ENCODE data around the gene PNISR. TPM values are rescaled to one million over a fixed set of nuclear protein-coding genes. Genes with fewer than 3 reads are reported as not detected.

Gene PNISR
- polyA plus RNA-seq, 1 of the 3 experiments (the other 2 are of a cell fraction): 39.1 TPM

GRCh38 chr6:99390896-99391295 lies 34.2 kb downstream of the PNISR start:
- WGBS (ENCODE audit: low lambda C conversion rate): 92% methylated on average over 3 of the region's 3 CpGs

GRCh38 chr6:99384507-99384906 lies 40.6 kb downstream of the PNISR start:
- Histone ChIP-seq H3K9me3 (no peaks in the 10 kb centered on the region), H3K9me2 (no peaks in the 10 kb centered on the region), H3K4me1 (ENCODE audit: control insufficient read depth in 1 of 2, insufficient read depth in 2 of 2, low read depth in 1 of 2, low read length in 1 of 2) (no peaks in the 10 kb centered on the region), H3K36me3 (replicated peaks in 1 of 2; ENCODE audit: control insufficient read depth in 1 of 2, insufficient read depth in 2 of 2, low read length in 1 of 2) (no peaks in the 10 kb centered on the region), H3K27me3 (ENCODE audit: insufficient read depth) (no peaks in the 10 kb centered on the region), H3K9ac (no peak overlapping the region), H4K20me1 (ENCODE audit: insufficient read depth) (no peaks in the 10 kb centered on the region), H3K27ac (ENCODE audit: low read depth in 2 of 2, low read length in 1 of 2) (no peak overlapping the region), H2AFZ (ENCODE audit: low read depth) (no peak overlapping the region), H3K79me2 (ENCODE audit: insufficient read depth) (no peaks in the 10 kb centered on the region), H3K4me3 (ENCODE audit: low read depth in 2 of 2, low read length in 1 of 2) (no peak overlapping the region), H3F3A (replicated peaks; ENCODE audit: insufficient read depth) (peaks cover 3% of the 10 kb centered on the region), H3K4me2 (no peak overlapping the region)
- no peak for DNase-seq
- WGBS (ENCODE audit: low lambda C conversion rate): 95% methylated on average over 3 of the region's 3 CpGs
- CTCF ChIA-PET: interaction anchor here (1.9 kb wide), 1 partner anchor 9 kb away, joined by 5 read pairs; the partner anchor contains the start of gene COQ3
- POLR2A ChIA-PET: no interaction called here
- no peak for TF ChIP-seq RFX5 (IDR thresholded peaks at IDR 0.05; ENCODE audit: low read length)
- TF ChIP-seq JUND (IDR thresholded peaks at IDR 0.05): no peak
- no peak for TF ChIP-seq EP300 (IDR thresholded peaks at IDR 0.05; ENCODE audit: borderline replicate concordance in 1 of 2, low read depth in 1 of 2, low read length in 1 of 2)
- TF ChIP-seq RAD21 (IDR thresholded peaks at IDR 0.05; ENCODE audit: low read length): no peak
- TF ChIP-seq FOXM1 (IDR thresholded peaks at IDR 0.05; ENCODE audit: low read depth): no peak
- TF ChIP-seq MXI1 (IDR thresholded peaks at IDR 0.05; ENCODE audit: low read depth, low read length): no peak
- TF ChIP-seq EZH2phosphoT487 (IDR thresholded peaks at IDR 0.05; ENCODE audit: borderline replicate concordance, low read depth): no peak
- no peak for TF ChIP-seq USF2 (IDR thresholded peaks at IDR 0.05; ENCODE audit: borderline replicate concordance, low read depth, low read length)
- TF ChIP-seq RCOR1 (IDR thresholded peaks at IDR 0.05; ENCODE audit: low read length): no peak
- TF ChIP-seq MAX (IDR thresholded peaks at IDR 0.05; ENCODE audit: low read depth): no peak
- no peak for TF ChIP-seq MEF2A (IDR thresholded peaks at IDR 0.05; ENCODE audit: borderline replicate concordance, low read depth)
- no peak for TF ChIP-seq RXRA (IDR thresholded peaks at IDR 0.05; ENCODE audit: borderline replicate concordance, low read depth)
- no peak for TF ChIP-seq SMC3 (IDR thresholded peaks at IDR 0.05; ENCODE audit: low read depth, low read length)
- TF ChIP-seq GABPA (IDR thresholded peaks at IDR 0.05; ENCODE audit: low read depth): no peak

More at GRCh38 chr6:99390896-99391295, 34.2 kb downstream of the PNISR start:
- H3K4me2 ChIP-seq: no peak overlapping the region
- H3K36me3 ChIP-seq (replicated peaks in 1 of 2; ENCODE audit: control insufficient read depth in 1 of 2, insufficient read depth in 2 of 2, low read length in 1 of 2): no peaks in the 10 kb centered on the region
- ChIA-PET POLR2A (no interaction called here), CTCF (no interaction called here)
- H2AFZ ChIP-seq (ENCODE audit: low read depth): no peak overlapping the region
- H4K20me1 ChIP-seq (ENCODE audit: insufficient read depth): no peaks in the 10 kb centered on the region
- no peaks in the 10 kb centered on the region for H3K27me3 ChIP-seq (ENCODE audit: insufficient read depth)
- no peaks in the 10 kb centered on the region; a peak in 2 of 4 replicates for H3K4me1 ChIP-seq (ENCODE audit: control insufficient read depth in 1 of 2, insufficient read depth in 2 of 2, low read depth in 1 of 2, low read length in 1 of 2)
- H3K9me3 ChIP-seq: no peaks in the 10 kb centered on the region
- peaks cover 7% of the 10 kb centered on the region for H3F3A ChIP-seq (replicated peaks; ENCODE audit: insufficient read depth)
- no peak overlapping the region for H3K9ac ChIP-seq
- no peak overlapping the region for H3K27ac ChIP-seq (ENCODE audit: low read depth in 2 of 2, low read length in 1 of 2)
- DNase-seq: no peak
- no peak overlapping the region for H3K4me3 ChIP-seq (ENCODE audit: low read depth in 2 of 2, low read length in 1 of 2)
- TF ChIP-seq MXI1 (IDR thresholded peaks at IDR 0.05; ENCODE audit: low read depth, low read length) (no peak), SIN3A (IDR thresholded peaks at IDR 0.05; ENCODE audit: borderline replicate concordance, low read depth, low read length) (no peak), MEF2A (IDR thresholded peaks at IDR 0.05; ENCODE audit: borderline replicate concordance, low read depth) (no peak), PBX3 (IDR thresholded peaks at IDR 0.05) (no peak), CHD2 (IDR thresholded peaks at IDR 0.05; ENCODE audit: low read length, partially characterized antibody) (no peak), NFIC (IDR thresholded peaks at IDR 0.05; ENCODE audit: borderline replicate concordance) (no peak), REST (IDR thresholded peaks at IDR 0.05; ENCODE audit: low read depth, low read length) (no peak)
- no peaks in the 10 kb centered on the region; the same call in 1 of the 2 replicates for H3K79me2 ChIP-seq (ENCODE audit: insufficient read depth)
- H3K9me2 ChIP-seq: no peaks in the 10 kb centered on the region
